AG04449 (cell line): ENCODE results near the gene LAMA2.

Experiments
- CTCF ChIA-PET: fragments of 350-600 bp; formaldehyde crosslinking; extraction: SDS; loops from one replicate; lab custom pipeline; 2021; ENCODE audit warnings: antibody characterized with exemption; lab: Yijun Ruan, JAX
- POLR2A ChIA-PET: fragments of 400-600, 350-600 bp; formaldehyde crosslinking; extraction: SDS; loops from one replicate; lab custom pipeline; 2020; ENCODE audit warnings: antibody characterized with exemption, inconsistent platforms; lab: Yijun Ruan, JAX
- DNase-seq: peaks from one replicate; pipeline ENCODE4 v3.0.0-alpha.2; 2010; ENCODE audit warnings: low read depth, low spot score
- H3K4me3 ChIP-seq: 2 replicates; pipeline ENCODE4 v1.5.1; 2011; ENCODE audit warnings: low read depth, mild to moderate bottlenecking, control low read depth, low read length
- TF ChIP-seq, protein P1 (sequence below): IDR thresholded peaks from one replicate; pipeline ENCODE4 v1.5.1; 2011; ENCODE audit warnings: mild to moderate bottlenecking, moderate library complexity, low read length, control low read depth, inconsistent platforms; ENCODE audit not compliant: insufficient read depth; ENCODE audit errors: missing control alignments

LAMA2 gene

DNA sequence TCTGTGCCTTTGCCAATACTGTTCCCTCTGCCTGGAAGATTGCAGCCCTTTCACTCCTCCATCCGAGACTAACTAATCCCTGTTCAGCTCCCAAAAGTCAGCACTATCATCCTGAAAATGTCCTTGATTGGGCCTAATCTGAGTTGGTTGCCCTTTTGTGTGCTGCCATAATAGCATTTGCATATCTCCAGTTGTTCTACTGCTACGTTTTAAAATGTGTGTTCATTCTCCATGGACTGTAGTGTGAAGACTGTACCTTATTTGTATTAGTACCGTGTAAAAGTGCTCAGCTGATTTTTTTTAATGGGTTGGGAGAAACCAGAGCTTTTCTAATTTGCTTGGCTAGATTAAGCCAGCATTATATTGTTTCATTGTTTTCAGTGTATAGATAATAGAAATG, 401.3 kb downstream of the LAMA2 start:
- POLR2A ChIA-PET, result no interaction called here
- no peak overlapping the region for H3K4me3 ChIP-seq
- DNase-seq, result no peak
- CTCF ChIA-PET, result no interaction called here
- TF ChIP-seq, protein P1, sequence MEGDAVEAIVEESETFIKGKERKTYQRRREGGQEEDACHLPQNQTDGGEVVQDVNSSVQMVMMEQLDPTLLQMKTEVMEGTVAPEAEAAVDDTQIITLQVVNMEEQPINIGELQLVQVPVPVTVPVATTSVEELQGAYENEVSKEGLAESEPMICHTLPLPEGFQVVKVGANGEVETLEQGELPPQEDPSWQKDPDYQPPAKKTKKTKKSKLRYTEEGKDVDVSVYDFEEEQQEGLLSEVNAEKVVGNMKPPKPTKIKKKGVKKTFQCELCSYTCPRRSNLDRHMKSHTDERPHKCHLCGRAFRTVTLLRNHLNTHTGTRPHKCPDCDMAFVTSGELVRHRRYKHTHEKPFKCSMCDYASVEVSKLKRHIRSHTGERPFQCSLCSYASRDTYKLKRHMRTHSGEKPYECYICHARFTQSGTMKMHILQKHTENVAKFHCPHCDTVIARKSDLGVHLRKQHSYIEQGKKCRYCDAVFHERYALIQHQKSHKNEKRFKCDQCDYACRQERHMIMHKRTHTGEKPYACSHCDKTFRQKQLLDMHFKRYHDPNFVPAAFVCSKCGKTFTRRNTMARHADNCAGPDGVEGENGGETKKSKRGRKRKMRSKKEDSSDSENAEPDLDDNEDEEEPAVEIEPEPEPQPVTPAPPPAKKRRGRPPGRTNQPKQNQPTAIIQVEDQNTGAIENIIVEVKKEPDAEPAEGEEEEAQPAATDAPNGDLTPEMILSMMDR, result no peak

DNA sequence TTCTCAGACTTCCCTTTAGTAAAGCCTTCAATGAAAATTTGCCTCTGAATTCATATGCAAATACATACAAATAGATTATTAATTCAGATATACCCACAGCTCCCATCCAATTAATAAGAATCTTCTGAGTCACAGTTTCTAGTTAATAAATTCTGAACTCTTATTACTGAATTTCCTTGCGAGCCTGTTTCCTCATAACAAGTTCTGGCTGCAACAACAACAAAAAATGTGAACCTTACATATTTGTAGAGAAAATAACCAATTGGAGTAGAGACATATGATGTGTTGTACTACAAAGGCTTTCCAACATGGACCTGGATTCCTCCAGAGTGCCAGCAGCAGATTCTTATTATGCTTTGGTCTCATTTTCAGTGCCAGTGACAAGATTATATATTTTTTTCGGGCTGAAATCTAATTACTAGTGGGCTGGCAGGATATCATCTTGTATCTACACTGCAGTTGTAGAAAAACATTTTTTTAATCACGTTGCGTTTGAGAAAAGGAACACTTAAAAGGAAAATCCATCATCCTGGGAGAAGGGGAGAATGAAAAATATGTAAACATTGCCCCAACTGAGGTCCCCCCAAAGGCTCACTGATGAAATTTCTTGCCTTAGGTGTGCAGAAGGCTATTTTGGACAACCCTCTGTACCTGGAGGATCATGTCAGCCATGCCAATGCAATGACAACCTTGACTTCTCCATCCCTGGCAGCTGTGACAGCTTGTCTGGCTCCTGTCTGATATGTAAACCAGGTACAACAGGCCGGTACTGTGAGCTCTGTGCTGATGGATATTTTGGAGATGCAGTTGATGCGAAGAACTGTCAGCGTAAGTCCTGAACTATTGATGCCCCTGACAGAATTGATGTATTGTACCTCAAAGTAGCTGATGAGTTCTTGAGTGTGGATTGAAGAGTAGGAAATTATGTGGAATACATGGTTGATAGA, 404.6 kb downstream of the LAMA2 start:
- ChIA-PET CTCF (interaction anchor here (1.0 to 1.4 kb wide), 2 partner anchors 83 to 479 kb away, joined by 3 read pairs; no protein-coding TSS in a partner anchor), POLR2A (no interaction called here)
- TF ChIP-seq, protein P1, result no peak
- no peak for DNase-seq
- H3K4me3 ChIP-seq, result no peak overlapping the region

DNA sequence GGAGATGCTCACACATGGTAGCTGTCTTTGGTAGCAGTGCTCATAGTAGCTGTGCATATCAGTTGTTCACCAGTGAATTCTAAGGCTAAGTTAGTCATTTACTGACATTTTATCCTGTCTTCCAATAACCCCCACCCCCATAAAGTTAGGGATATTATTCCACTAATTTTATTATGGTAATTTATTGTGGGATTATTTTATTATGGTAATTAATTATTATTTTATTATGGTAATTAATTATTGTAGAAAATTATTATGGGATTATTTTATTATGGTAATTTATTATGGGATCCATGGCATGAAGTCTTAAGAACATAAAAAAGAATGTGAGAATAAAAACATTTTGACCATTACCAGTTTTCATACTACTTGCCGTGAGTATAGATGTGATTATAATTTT, 406.5 kb downstream of the LAMA2 start:
- TF ChIP-seq, protein P1, result no peak
- ChIA-PET CTCF (interaction anchor here (1.4 kb wide), 2 partner anchors 36 to 81 kb away, joined by 3 to 5 read pairs; no protein-coding TSS in a partner anchor), POLR2A (no interaction called here)
- DNase-seq, result no peak
- no peak overlapping the region for H3K4me3 ChIP-seq

DNA sequence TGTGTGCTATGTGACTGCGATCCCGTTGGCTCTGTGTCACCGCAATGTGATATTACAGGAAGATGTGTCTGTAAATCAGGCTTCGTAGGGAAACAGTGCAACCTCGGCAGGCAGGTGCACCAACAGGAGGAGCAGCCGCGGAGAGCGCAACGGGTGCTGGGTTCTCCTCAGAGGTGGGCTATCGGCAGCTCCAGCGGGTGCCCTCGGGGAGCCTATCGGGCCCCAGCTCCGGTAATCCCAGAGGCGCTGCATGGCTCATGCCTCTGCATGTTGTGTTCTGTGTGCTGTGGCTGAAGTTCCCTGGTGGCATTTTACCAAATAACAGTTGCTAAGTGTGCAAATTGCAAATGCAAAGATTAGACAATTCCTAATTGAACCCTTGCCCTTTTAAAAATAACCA, 409.9 kb downstream of the LAMA2 start:
- ChIA-PET CTCF (no interaction called here), POLR2A (interaction anchor here (0.5 kb wide), 1 partner anchor 9 kb away, joined by 3 read pairs; no protein-coding TSS in a partner anchor)
- H3K4me3 ChIP-seq, result no peak overlapping the region
- TF ChIP-seq, protein P1, result no peak
- DNase-seq, result no peak

DNA sequence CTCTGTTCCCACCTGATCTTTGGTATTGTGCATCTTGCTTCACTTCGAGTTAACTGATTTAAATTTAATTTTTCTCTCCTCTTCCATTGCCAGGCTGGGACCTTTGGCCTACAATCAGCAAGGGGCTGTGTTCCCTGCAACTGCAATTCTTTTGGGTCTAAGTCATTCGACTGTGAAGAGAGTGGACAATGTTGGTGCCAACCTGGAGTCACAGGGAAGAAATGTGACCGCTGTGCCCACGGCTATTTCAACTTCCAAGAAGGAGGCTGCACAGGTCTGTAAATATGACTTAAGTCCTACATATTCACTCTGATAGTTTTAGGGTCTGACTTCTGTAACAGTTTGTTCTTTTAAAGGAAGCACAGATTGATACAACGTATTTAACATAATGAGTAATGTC, 414.7 kb downstream of the LAMA2 start:
- no peak overlapping the region for H3K4me3 ChIP-seq
- ChIA-PET POLR2A (no interaction called here), CTCF (no interaction called here)
- DNase-seq, result no peak
- TF ChIP-seq, protein P1, result no peak

DNA sequence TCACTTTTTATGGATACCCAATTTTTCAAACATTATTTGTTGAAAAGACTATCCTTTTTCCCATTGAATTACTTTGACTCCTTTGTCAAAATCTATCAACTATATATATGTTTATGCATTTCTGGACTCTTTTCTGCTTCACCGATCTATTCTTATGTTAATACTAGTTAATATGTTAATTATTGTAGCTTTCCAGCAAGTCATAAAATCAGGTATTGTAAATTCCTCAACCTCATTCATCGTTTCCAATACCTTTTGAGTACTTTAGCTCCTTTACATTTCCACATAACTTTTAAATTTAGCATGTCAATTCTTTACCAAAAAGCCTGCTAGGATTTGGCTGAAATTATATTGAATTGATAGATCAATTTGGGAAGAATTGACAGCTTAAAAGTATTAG, 419.7 kb downstream of the LAMA2 start:
- H3K4me3 ChIP-seq, result no peak overlapping the region
- ChIA-PET CTCF (interaction anchor here (0.7 kb wide), 1 partner anchor 783 kb away, joined by 3 read pairs; no protein-coding TSS in a partner anchor), POLR2A (interaction anchor here (0.7 kb wide), 1 partner anchor 10 kb away, joined by 3 read pairs; no protein-coding TSS in a partner anchor)
- TF ChIP-seq, protein P1, result no peak
- DNase-seq, result no peak
